ENCODE results near the gene PPARG.

Gene PPARG

DNA sequence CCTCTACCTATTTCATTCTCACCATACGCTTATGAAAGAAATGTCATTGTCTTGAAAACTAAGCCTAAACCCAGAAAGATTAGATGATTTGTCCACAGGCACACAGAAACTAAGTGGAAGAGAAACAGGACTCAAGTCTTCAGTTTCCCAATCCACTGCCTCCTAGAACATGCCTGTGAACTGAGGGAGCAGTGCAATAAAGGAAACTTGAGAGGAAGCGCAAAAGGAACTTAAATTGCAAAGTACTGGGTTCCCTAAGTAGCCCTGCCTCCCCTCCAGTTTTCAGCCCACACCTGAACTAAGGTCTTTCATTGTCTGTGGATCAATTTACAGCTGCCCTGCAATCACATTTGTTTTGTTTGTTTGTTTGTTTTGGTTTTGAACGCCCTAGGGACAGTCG lies 138.7 kb downstream of the PPARG start:
- H3K9me3 ChIP-seq (ENCODE audit: severe bottlenecking) = no peaks in the 10 kb centered on the region
- DNase-seq = no peak
- peaks cover 54% of the 10 kb centered on the region for H3K27me3 ChIP-seq (ENCODE audit: insufficient read depth, low read depth, severe bottlenecking)
- TF ChIP-seq, protein P1, sequence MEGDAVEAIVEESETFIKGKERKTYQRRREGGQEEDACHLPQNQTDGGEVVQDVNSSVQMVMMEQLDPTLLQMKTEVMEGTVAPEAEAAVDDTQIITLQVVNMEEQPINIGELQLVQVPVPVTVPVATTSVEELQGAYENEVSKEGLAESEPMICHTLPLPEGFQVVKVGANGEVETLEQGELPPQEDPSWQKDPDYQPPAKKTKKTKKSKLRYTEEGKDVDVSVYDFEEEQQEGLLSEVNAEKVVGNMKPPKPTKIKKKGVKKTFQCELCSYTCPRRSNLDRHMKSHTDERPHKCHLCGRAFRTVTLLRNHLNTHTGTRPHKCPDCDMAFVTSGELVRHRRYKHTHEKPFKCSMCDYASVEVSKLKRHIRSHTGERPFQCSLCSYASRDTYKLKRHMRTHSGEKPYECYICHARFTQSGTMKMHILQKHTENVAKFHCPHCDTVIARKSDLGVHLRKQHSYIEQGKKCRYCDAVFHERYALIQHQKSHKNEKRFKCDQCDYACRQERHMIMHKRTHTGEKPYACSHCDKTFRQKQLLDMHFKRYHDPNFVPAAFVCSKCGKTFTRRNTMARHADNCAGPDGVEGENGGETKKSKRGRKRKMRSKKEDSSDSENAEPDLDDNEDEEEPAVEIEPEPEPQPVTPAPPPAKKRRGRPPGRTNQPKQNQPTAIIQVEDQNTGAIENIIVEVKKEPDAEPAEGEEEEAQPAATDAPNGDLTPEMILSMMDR (IDR thresholded peaks at IDR 0.05; ENCODE audit: low read depth, low read length) = no peak
- no peaks in the 10 kb centered on the region for H3K36me3 ChIP-seq
- no peak overlapping the region for H3K27ac ChIP-seq
- no peak overlapping the region for H3K4me3 ChIP-seq (ENCODE audit: low read depth, low read length)

DNA sequence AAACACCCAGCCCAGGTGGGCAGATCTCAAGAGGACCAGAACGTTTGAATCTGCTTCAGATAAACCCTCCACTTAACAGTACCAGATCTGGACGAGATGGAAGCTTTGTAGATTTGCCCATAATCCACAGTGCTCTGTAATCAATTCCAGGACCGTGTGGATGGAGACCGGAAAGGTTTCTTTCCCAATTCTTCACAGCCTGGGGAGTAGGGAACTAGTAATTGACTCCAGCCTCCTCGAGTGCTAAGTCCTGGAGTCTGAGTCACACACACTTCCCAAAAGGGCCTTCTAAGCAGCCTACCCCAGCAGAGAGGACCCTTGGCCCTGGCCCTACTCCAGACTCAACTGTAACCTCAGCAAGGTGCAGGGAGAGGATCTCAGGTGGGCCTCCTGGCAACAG lies 139.3 kb downstream of the PPARG start:
- H3K27ac ChIP-seq = no peak overlapping the region
- TF ChIP-seq, protein P1 (IDR thresholded peaks at IDR 0.05; ENCODE audit: low read depth, low read length) = no peak
- H3K9me3 ChIP-seq (ENCODE audit: severe bottlenecking) = no peaks in the 10 kb centered on the region
- peaks cover 51% of the 10 kb centered on the region for H3K27me3 ChIP-seq (ENCODE audit: insufficient read depth, low read depth, severe bottlenecking)
- H3K36me3 ChIP-seq = no peaks in the 10 kb centered on the region
- H3K4me3 ChIP-seq (ENCODE audit: low read depth, low read length) = no peak overlapping the region
- DNase-seq = no peak

DNA sequence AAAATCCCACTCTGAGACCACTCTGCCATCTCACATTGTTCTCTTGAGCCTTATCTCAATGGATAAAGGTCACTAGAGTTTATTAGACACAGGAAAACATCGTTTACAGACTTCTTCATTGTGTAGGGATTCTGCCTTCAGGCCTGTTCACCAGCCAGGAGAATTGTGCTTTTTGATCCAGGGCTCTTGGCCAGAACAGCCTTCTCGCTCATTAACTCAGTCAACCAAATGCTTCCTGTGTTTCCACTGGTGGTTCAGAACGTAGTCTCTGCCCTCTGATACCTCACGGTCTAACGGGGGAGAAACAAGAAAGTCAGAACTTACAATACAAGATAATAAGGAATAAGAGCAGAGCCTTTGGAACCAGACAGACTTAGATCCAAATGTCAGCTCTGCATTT lies 141.2 kb downstream of the PPARG start:
- H3K9me3 ChIP-seq (ENCODE audit: severe bottlenecking) = no peaks in the 10 kb centered on the region
- H3K27me3 ChIP-seq (ENCODE audit: insufficient read depth, low read depth, severe bottlenecking) = peaks cover 31% of the 10 kb centered on the region
- H3K36me3 ChIP-seq = no peaks in the 10 kb centered on the region
- H3K27ac ChIP-seq = no peak overlapping the region
- no peak for DNase-seq
- H3K4me3 ChIP-seq (ENCODE audit: low read depth, low read length) = no peak overlapping the region
- TF ChIP-seq, protein P1 (IDR thresholded peaks at IDR 0.05; ENCODE audit: low read depth, low read length) = no peak

DNA sequence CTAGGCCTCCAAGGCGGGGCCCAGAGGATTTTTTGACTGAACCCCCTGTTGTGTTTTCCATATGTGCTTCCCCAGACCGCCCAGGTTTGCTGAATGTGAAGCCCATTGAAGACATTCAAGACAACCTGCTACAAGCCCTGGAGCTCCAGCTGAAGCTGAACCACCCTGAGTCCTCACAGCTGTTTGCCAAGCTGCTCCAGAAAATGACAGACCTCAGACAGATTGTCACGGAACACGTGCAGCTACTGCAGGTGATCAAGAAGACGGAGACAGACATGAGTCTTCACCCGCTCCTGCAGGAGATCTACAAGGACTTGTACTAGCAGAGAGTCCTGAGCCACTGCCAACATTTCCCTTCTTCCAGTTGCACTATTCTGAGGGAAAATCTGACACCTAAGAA lies 145.0 kb downstream of the PPARG start:
- Histone ChIP-seq H3K4me3 (ENCODE audit: low read depth, low read length) (no peak overlapping the region), H3K27ac (no peak overlapping the region), H3K9me3 (ENCODE audit: severe bottlenecking) (no peaks in the 10 kb centered on the region), H3K27me3 (ENCODE audit: insufficient read depth, low read depth, severe bottlenecking) (no peaks in the 10 kb centered on the region), H3K36me3 (no peaks in the 10 kb centered on the region)
- TF ChIP-seq, protein P1 (IDR thresholded peaks at IDR 0.05; ENCODE audit: low read depth, low read length) = no peak
- DNase-seq = no peak

DNA sequence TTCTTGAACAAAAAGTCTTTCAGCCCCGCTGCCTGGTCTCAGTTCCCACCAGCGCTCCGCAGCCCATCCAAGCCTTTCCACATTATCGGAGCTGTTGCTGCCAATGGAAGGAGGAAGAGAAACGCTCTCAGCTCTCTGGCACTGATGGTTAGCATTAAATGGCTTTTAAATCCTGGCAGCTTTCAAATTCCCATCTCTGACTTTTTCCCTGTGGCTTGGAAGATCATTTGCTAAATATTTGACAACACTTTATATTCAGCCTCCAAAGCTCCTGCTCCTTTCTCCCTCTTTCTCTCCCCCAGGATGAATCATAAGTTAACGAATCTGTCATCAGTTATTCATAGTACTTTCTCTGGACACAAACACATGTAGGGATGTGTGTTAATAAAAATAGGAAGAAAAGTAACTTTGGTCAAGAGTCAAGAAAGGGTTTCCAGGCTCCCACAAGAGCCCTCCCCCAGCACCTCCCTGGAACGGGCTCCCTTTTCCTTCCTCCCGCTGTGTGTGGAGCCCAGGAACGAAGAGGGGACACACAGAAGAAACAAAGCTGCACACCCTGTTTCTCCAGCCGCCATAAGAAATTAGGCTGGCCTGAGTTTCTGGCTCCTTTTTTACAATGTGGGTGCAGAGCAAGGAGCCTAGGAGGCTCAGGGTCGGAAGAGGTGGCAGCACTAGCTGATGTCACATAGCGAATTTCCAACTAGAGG lies 147.8 kb downstream of the PPARG start:
- no peak for DNase-seq
- H3K4me3 ChIP-seq (ENCODE audit: low read depth, low read length) = no peak overlapping the region
- H3K27ac ChIP-seq = no peak overlapping the region
- no peaks in the 10 kb centered on the region for H3K36me3 ChIP-seq
- H3K9me3 ChIP-seq (ENCODE audit: severe bottlenecking) = no peaks in the 10 kb centered on the region
- TF ChIP-seq, protein P1 (IDR thresholded peaks at IDR 0.05; ENCODE audit: low read depth, low read length) = no peak
- no peaks in the 10 kb centered on the region for H3K27me3 ChIP-seq (ENCODE audit: insufficient read depth, low read depth, severe bottlenecking)

DNA sequence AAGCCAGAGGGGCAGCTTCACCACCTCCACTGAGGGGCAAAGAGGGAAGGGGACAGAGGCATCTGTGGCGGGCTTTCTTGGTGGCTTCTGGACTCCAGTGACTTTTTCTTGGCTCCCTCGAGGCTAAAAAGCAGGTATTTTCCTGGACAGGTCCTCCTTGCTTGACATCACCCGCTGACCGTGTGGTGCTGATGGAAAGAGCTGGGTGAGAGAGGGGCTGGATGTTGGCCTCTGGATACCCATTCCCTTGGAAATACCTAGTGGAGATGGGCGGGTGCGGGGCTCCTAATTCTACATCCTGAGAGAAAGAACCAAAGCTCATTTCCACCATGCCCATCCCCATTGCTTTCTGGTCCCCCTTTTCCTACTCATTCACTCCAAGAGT lies 148.3 kb downstream of the PPARG start:
- no peak overlapping the region for H3K4me3 ChIP-seq (ENCODE audit: low read depth, low read length)
- H3K36me3 ChIP-seq = no peaks in the 10 kb centered on the region
- DNase-seq = no peak
- no peaks in the 10 kb centered on the region for H3K9me3 ChIP-seq (ENCODE audit: severe bottlenecking)
- TF ChIP-seq, protein P1 (IDR thresholded peaks at IDR 0.05; ENCODE audit: low read depth, low read length) = no peak
- H3K27me3 ChIP-seq (ENCODE audit: insufficient read depth, low read depth, severe bottlenecking) = no peaks in the 10 kb centered on the region
- H3K27ac ChIP-seq = no peak overlapping the region

Data from WERI-Rb-1 (cell line).